Activated CD4-positive, alpha-beta T cell treated with anti-CD3 and anti-CD28 coated beads, Interleukin-2, amount 50 U/mL, for 48 hours (primary cell): Measurements from ENCODE around the gene KDM6A.
"Not testable (repeated sequence)": the region's sequence is repeated elsewhere in the genome, so short reads cannot be mapped to it uniquely, and the experiment has no call there.

Source experiments
- DNase-seq, 2 experiments: peaks; one replicate each; pipeline ENCODE4 v3.0.0-alpha.2; 2020

KDM6A gene

GRCh38 chrX:44931441-44931973 lies 58.5 kb downstream of the KDM6A start:
- no peak for DNase-seq

DNA sequence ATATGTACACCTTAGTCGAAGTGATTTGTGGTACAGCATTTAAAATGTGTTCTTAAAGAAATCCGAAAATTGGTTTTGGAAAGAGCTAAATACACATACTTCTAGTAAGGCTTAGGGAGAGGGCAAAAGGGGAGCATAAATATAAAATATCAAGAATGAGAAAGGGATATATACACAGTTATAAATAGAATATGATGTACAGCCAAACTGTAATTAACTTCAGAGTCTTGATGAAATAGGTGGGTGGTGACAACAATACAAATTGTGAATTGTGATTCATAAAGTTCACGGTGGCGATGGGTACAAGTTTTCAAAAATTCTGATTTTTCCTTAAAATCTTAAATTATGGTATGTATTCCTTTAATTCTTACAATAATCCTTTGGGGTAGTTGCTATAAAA lies 62.2 kb downstream of the KDM6A start:
- no peak for DNase-seq

GRCh38 chrX:44935640-44936039 lies 62.7 kb downstream of the KDM6A start:
- no peak for DNase-seq

DNA sequence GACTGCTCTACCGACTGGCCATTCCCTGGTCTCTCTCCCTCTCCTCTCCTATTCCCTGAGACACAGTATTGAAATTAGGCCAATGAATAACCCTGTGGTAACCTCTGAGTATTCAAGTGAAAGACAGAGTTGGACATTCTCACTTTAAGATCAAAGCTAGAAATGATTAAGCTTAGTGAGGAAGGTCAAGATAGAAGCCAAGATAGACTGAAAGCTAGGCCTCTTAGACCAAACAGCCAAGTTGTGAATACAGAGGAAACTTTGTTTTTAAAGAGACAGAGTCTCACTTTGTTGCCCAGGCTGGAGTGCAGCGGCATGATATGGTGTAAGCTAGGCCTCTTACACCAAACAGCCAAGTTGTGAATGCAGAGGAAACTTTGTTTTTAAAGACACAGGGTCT lies 64.6 kb downstream of the KDM6A start:
- DNase-seq, result no peak

- no peak for DNase-seq
Measured at GRCh38 chrX:44938111-44938510, 65.1 kb downstream of the KDM6A start.

- DNase-seq, result not testable (repeated sequence)
Measured at GRCh38 chrX:44940541-44940940, 67.6 kb downstream of the KDM6A start.

DNA sequence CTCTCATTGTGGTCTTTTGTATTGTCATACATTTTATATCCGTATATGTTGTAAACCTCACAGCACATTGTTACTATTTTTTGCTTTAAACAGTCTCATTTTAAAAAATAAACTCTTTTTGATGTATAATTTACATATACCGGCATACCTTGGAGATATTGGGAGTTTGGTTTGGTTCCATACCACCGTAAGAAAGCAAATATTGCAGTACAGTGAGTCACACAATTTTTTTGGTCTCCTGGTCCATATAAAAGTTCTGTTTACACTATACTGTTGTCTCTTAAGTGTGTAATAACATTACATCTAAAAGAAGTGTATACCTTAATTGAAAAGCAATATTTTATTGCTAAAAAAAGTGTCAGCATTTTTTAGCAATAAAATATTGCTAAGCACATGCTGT lies 70.0 kb downstream of the KDM6A start:
- no peak for DNase-seq

- DNase-seq, result no peak
Measured at GRCh38 chrX:44944894-44945293, 71.9 kb downstream of the KDM6A start.

DNA sequence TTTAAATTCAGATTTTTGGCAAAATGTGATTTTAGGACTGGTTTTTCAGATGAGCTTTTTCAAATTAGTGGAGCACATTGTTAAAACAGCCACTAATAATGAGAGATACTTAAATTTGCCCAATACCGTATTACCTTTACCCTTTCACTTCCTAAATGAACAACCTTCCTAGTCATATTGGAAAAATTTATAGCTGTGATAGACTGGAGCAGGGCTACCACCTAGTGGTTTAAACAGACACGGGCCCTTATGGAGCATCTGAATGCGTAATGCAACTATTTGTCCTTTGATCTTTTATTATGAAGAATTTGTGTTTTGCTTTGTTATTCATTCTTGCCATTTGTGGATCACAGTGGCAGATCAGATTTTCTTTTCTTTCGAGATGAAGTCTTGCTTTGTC lies 72.7 kb downstream of the KDM6A start:
- DNase-seq, result peak in 1 of 2 experiments; percentile 25

DNA sequence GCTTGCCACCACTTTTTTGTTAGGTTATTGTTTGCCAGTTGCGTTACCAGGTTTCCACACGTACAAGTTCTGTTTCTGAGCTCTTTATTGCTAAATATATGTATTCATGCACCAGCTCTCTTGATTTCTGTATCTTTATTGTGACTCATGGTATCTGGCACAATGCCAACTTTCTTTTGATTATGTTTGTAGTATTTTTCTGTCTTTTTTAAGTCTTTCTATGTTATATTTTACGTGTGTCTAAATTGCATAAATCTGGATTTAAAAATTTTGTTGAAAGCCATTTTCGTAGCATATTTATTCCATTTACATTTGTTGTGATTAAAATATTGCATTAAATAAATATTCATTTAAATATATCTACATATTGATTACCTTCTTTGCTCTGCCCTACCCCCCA lies 73.8 kb downstream of the KDM6A start:
- no peak for DNase-seq

- no peak for DNase-seq
Measured at GRCh38 chrX:44947995-44948394, 75.0 kb downstream of the KDM6A start.

DNA sequence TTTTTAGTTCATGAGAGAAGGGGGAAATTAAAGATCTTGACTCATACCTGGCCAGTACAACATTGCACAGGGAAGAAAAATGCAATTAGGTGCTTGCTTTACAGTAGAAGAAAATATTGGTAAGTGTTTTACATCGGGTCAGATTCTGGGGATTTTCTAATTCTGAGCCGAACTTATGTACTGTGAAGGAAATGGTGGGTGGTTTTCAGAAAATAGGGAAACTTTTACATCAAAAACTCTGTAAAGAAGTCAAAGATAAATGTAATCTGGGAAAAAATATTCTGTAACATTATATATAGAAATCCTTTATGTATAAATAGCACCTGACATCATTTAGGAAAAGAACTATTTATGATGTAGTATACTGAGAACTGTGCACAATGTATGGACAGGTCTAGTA lies 75.4 kb downstream of the KDM6A start:
- DNase-seq, result no peak

GRCh38 chrX:44949125-44949524 lies 76.1 kb downstream of the KDM6A start:
- no peak for DNase-seq

DNA sequence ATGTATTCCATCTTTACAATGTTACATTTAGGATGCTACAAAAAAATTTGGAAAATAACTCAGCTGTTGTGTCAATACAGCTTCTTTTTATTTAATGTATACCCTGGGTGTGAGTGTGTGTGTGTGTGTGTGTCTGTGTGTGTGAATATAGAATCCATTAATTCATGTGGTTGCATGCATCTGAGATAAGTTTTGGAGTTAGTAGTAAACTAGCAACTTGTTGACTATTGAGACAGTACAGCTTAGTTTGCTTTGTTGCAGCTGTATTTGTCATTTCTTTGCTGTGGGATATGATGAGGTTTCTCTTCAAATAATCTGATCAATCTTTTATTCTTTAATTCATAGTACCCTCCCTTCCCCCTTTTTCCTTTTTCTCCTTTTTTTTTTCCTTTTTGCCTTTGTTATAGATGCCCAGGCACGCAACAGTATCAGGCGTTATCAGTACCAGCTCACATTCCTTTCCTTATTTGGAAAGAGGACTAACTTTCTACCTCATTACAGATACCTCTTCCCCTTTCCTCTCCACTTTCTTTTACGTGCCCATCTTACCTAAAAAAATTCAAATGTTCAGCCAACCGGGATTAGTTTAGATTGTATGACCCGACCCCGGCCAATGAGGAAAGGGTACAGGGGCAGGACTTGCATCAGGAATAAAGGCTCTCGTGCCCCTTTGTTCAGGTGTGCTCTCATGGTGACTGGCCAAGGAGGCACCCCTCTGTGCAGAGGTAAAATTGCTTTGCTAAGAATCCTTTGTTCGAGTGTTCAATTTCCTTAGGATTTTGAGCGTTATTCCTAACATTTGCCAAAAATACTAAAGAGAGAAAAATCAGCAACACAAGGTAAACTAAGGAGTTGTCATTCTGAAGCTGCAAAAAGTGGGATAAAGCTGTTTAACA lies 77.7 kb downstream of the KDM6A start:
- DNase-seq, result not testable (repeated sequence)

DNA sequence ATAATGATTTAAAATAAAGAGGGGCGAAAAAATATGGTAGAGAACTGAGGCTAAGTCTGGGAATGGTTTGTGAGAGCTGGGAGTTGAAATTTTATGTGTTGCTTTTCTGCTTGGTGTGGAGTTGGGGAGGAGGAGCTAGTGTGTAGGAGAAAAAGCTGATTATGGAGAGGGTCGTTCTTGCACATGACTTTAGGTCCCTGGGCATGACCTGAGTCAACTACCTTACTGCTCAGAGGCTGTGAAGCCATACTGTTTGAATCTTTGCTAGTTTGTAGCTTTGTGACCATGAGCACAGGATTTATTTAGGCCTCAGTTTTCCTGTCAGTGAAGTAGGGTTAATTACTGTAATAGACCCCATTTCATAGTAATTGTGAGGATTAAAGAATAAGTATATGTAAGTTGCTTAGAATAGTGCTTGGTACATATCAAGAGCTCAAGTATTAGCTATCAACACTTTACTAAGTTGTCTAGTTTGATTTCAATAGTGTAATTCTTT lies 78.6 kb downstream of the KDM6A start:
- DNase-seq, result no peak

DNA sequence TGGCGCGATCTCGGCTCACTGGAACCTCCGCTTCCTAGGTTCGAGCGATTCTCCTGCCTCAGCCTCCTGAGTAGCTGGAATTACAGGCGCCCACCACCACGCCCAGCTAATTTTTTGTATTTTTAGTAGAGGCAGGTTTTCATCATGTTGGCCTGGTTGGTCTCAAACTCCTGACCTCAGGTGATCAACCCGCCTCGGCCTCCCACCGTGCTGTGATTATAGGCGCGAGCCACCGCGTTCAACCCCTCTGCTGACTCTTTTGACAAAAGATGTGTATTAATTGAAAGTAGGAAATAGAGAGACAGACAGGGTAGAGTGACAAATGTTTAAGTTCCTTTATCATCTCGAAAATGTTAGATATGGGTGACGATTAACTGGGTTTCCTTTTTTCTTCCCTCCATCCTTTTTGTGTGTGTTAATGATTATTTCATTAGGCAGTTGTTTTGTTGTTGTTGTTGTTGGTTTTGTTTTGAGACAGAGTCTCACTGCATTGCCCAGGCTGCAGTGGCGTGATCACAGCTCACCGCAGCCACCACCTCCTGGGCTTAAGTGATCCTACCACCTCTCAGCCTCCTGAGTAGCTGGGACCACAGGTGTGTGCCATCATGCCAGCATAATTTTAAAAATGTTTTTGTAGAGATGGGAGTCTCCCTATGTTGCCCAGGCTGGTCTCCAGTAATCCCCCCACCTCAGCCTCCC lies 79.5 kb downstream of the KDM6A start:
- no peak for DNase-seq

DNA sequence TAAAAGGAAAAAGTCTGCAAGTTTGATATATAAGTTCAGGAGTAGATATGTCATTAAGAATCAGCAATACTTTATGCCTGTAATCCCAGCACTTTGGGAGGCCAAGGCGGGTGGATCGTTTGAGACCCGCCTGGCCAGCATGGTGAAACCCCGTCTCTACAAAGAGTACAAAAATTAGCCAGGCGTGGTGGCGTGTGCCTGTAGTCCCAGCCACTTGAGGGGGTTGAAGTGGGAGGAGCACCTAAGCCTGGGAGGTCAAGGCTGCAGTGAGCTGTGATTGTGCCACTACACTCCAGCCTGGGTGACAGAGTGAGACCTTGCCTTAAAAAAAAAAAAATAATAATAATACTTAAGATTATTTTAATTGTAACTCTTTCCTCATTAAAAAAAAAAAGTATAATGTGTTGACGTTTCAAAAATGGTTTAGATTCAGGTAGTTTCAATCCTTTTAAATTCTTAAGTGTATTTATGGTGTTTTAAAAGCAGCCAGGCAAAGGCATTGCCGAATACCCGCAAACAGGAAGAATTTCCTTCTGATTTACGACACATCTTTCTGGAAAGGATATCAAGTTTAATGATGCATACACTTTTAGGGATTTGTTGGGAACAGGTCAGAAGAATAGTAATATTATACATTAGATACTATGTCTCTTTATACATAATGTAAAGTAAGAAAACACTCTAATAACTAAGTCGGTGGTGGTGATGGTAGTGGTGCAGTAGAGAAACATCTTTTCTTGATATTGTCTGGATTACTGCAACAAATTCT lies 80.9 kb downstream of the KDM6A start:
- DNase-seq, result no peak

DNA sequence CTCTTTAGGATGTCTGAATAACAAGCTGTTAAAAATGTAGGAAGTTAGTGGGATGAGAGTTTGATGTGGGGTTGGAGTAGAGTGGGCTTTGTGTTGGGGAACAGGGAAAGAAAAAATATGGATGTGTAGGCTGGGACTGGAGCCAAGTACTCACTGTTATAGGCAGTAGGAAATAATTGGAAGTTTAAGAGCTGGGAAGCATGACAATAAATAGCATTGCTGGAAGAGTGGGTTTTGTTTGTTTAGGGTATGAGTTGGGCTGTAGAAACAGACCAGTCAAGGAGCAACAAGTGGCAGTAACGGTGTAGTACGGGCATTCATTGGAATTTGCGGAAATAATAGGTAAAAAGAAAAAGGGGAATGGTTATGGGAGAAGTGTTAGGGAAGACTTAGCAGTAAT lies 81.6 kb downstream of the KDM6A start:
- DNase-seq, result no peak

GRCh38 chrX:44957848-44958247 lies 84.9 kb downstream of the KDM6A start:
- no peak for DNase-seq

DNA sequence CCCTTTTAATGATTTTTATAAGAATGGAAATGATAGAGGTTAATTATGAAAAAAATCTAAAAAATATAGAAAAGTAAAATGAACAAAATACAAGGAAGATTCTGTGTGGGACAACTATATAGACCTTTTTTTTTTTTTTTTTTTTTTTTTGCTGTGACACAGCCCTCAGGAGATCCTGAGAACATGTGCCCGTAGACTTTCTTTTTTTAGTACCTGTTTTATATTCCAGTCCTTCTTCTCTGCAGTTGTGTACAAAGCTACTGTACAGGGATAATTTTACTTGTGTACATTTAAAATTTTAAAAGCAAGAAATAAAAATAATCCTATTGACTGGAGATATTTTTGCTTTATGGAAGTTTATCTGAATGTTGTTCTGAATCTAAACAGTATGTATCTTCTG lies 85.5 kb downstream of the KDM6A start:
- DNase-seq, result no peak

DNA sequence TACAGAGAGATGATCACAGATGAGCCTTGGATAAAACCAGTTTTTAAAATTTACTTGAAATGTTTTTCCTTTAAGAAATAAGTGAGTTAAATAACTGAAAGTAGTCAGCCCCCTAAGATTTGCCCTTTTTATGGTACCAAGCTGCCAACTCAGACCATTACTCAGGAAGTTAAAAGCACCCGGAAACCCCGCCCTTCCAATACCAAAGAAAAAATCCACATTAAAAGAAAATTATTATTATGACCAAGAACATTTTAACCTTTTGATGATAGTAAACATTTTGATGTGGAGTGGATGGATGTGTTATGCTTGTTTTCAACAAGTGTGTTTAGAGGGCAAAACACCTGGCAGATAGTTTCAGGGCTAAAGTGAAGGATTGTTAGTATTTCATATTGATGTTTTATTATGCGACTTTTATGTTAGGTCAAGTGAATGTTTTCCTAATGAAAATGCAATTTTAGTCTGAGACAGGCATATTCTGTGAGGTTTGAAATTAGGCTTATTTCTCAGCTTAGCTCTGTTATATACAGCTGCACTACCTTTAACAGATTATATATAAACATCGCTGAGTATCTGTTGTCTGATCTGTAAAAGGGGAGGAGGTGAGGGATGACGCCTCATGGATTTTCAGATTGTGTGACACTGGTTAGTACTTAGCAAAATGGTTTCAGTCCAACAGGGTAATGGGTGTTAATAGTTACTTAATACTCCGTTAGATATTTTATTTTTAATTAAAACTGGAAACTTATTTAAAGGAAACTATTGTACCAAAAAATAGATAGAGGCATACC lies 89.0 kb downstream of the KDM6A start:
- no peak for DNase-seq

DNA sequence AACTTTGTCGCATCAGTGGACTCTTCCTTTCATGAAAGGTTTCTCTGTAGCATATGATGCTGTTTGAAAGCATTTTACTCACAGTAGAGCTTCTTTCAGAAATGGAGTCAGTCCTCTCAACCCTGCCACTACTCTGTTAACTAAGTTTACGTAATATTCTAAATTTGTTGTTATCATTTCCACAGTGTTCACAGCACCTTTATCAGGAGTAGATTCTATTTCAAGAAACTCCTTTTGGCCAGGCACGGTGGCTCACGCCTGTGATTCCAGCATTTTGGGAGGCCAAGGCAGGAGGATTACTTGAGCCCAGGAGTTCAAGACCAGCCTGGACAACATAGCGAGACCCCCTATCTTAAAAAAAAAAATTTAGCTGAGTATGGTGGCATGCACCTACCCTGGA lies 90.0 kb downstream of the KDM6A start:
- no peak for DNase-seq
